ENCODE data around the gene BIRC2. TPM values are rescaled to one million over a fixed set of nuclear protein-coding genes. Genes with fewer than 3 reads are reported as not detected.

The BIRC2 gene
- total RNA-seq, 1 experiment from 2014 or later, result 53.5 TPM

GRCh38 chr11:102426570-102426969 is 79.6 kb downstream of the BIRC2 start:
- H3K4me1 ChIP-seq, result peaks cover 55% of the 10 kb centered on the region
- POLR2A ChIA-PET, result interaction anchor here (0.6 to 1.3 kb wide), 2 partner anchors 25 to 42 kb away, joined by 5 to 8 read pairs; no protein-coding TSS in a partner anchor
- DNase-seq, result peak in 1 of 2 experiments; percentile 49

DNA sequence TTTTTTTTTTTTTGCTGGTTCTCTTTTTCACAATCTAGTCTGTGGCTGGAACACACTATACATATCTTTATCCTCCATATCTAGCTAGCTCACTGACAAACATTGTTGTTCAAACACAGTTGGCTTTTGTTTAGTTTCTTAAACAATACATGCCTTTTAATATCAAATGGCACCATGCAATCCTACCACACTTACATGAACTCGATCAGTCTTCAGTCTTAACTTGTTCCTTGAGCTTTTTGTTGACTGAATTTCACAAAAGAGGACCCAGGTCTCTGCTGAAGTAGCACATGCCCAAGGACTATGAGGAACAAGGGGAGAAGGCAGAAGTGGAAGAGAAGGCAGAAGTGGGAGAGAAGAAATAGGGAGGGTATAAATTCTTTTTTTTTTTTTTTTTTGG is 80.1 kb downstream of the BIRC2 start:
- peak in 1 of 2 experiments; percentile 51 for DNase-seq
- peak overlapping the region; percentile 55 for H3K4me3 Mint-ChIP-seq (ENCODE audit: unreplicated experiment)
- CTCF ChIA-PET, result interaction anchor here (0.6 to 3.5 kb wide), 6 partner anchors 12 to 186 kb away, joined by 3 to 23 read pairs (median 6); no protein-coding TSS in a partner anchor
- H3K9me3 Mint-ChIP-seq (ENCODE audit: unreplicated experiment), result peaks cover 5% of the 10 kb centered on the region
- intact Hi-C loops (cut with micrococcal nuclease; ENCODE audit: unreplicated experiment), result loop anchor here (2.0 kb wide), 1 partner anchor 36 kb away; no protein-coding TSS in a partner anchor
- H3K27ac Mint-ChIP-seq (ENCODE audit: unreplicated experiment), result peak overlapping the region; percentile 88
- no TSS peak for BruUV-seq (replicated peaks)
- peaks cover 35% of the 10 kb centered on the region for H3K36me3 Mint-ChIP-seq (ENCODE audit: insufficient read depth, unreplicated experiment)
- peaks cover 54% of the 10 kb centered on the region for H3K4me1 Mint-ChIP-seq (ENCODE audit: low read depth, unreplicated experiment)
- Histone ChIP-seq H3K9me3 (peaks cover under 1% of the 10 kb centered on the region), H3K27me3 (replicated peaks; ENCODE audit: control insufficient read depth, insufficient read depth, low read length) (no peaks in the 10 kb centered on the region), H3K4me1 (peaks cover 55% of the 10 kb centered on the region), H3K36me3 (ENCODE audit: control insufficient read depth, insufficient read depth, low read length) (peaks cover 5% of the 10 kb centered on the region), H3K4me3 (ENCODE audit: low read depth, low read length) (no peak overlapping the region)
- POLR2A ChIA-PET, result interaction anchor here (1.3 kb wide), 1 partner anchor 25 kb away, joined by 8 read pairs; no protein-coding TSS in a partner anchor
- H3K27me3 Mint-ChIP-seq (ENCODE audit: insufficient read depth, unreplicated experiment), result no peaks in the 10 kb centered on the region
- TF ChIP-seq, protein P1, sequence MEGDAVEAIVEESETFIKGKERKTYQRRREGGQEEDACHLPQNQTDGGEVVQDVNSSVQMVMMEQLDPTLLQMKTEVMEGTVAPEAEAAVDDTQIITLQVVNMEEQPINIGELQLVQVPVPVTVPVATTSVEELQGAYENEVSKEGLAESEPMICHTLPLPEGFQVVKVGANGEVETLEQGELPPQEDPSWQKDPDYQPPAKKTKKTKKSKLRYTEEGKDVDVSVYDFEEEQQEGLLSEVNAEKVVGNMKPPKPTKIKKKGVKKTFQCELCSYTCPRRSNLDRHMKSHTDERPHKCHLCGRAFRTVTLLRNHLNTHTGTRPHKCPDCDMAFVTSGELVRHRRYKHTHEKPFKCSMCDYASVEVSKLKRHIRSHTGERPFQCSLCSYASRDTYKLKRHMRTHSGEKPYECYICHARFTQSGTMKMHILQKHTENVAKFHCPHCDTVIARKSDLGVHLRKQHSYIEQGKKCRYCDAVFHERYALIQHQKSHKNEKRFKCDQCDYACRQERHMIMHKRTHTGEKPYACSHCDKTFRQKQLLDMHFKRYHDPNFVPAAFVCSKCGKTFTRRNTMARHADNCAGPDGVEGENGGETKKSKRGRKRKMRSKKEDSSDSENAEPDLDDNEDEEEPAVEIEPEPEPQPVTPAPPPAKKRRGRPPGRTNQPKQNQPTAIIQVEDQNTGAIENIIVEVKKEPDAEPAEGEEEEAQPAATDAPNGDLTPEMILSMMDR (IDR thresholded peaks at IDR 0.05; ENCODE audit: insufficient read depth in 1 of 2, low read depth in 1 of 2, low read length in 1 of 2, severe bottlenecking in 1 of 2, unreplicated experiment in 1 of 2), result no peak

More at GRCh38 chr11:102426570-102426969, 79.6 kb downstream of the BIRC2 start:
- Mint-ChIP-seq H3K9me3 (ENCODE audit: unreplicated experiment) (peaks cover under 1% of the 10 kb centered on the region), H3K27me3 (ENCODE audit: insufficient read depth, unreplicated experiment) (no peaks in the 10 kb centered on the region), H3K4me3 (ENCODE audit: unreplicated experiment) (no peak overlapping the region), H3K36me3 (ENCODE audit: insufficient read depth, unreplicated experiment) (peaks cover 30% of the 10 kb centered on the region), H3K27ac (ENCODE audit: unreplicated experiment) (peak overlapping the region; percentile 22), H3K4me1 (ENCODE audit: low read depth, unreplicated experiment) (peaks cover 57% of the 10 kb centered on the region)
- Histone ChIP-seq H3K9me3 (no peaks in the 10 kb centered on the region; the same call in 1 of the 2 replicates), H3K27me3 (replicated peaks; ENCODE audit: control insufficient read depth, insufficient read depth, low read length) (no peaks in the 10 kb centered on the region), H3K36me3 (ENCODE audit: control insufficient read depth, insufficient read depth, low read length) (peaks cover 4% of the 10 kb centered on the region), H3K4me3 (ENCODE audit: low read depth, low read length) (no peak overlapping the region)
- intact Hi-C loops (cut with micrococcal nuclease; ENCODE audit: unreplicated experiment), result loop anchor here (1.0 to 2.0 kb wide), 3 partner anchors 25 to 69 kb away; no protein-coding TSS in a partner anchor
- CTCF ChIA-PET, result interaction anchor here (0.6 to 3.5 kb wide), 8 partner anchors 13 to 187 kb away, joined by 3 to 23 read pairs (median 4); no protein-coding TSS in a partner anchor
- no TSS peak for BruUV-seq (replicated peaks)
- TF ChIP-seq, protein P1 (IDR thresholded peaks at IDR 0.05; ENCODE audit: insufficient read depth in 1 of 2, low read depth in 1 of 2, low read length in 1 of 2, severe bottlenecking in 1 of 2, unreplicated experiment in 1 of 2), result no peak

Other genes starting within 250 kb of the BIRC2 start
- gene YAP1, start 236.8 kb upstream of the BIRC2 start, total RNA-seq (2022), result 207 and 227 TPM in 2 replicates
- gene BIRC3, start 29.7 kb upstream of the BIRC2 start, total RNA-seq (2022), result 1.4 and 2.2 TPM in 2 replicates
- gene TMEM123, start 105.6 kb downstream of the BIRC2 start, total RNA-seq (2022), result 400 and 431 TPM in 2 replicates
- gene MMP7, start 183.5 kb downstream of the BIRC2 start, total RNA-seq (2022), result 1.0 TPM in 1 of 2 replicates, not detected in the other

Data from Caco-2 (cell line).